Uterus (tissue), 2 donors: ENCODE results near the gene ZNF653.

Source experiments
- POLR2A ChIP-seq, 2 donors: fragments of 450-650 bp; IDR thresholded peaks; one replicate each; pipeline ENCODE4 v1.6.1; 2016; ENCODE audit warnings: antibody characterized with exemption in 2 of 2, mild to moderate bottlenecking in 1 of 2, moderate library complexity in 1 of 2
- TF ChIP-seq, protein P1 (sequence below), 4 experiments: fragments of 200-600 bp in 2 of 4; fragments of 450-650 bp in 2 of 4; sonication (generic) in 2 of 4; IDR thresholded peaks; one replicate each; pipeline ENCODE4 v1.5.1; 2016 to 2019; ENCODE audit warnings: antibody characterized with exemption in 4 of 4, mild to moderate bottlenecking in 2 of 4, moderate library complexity in 1 of 4

DNA sequence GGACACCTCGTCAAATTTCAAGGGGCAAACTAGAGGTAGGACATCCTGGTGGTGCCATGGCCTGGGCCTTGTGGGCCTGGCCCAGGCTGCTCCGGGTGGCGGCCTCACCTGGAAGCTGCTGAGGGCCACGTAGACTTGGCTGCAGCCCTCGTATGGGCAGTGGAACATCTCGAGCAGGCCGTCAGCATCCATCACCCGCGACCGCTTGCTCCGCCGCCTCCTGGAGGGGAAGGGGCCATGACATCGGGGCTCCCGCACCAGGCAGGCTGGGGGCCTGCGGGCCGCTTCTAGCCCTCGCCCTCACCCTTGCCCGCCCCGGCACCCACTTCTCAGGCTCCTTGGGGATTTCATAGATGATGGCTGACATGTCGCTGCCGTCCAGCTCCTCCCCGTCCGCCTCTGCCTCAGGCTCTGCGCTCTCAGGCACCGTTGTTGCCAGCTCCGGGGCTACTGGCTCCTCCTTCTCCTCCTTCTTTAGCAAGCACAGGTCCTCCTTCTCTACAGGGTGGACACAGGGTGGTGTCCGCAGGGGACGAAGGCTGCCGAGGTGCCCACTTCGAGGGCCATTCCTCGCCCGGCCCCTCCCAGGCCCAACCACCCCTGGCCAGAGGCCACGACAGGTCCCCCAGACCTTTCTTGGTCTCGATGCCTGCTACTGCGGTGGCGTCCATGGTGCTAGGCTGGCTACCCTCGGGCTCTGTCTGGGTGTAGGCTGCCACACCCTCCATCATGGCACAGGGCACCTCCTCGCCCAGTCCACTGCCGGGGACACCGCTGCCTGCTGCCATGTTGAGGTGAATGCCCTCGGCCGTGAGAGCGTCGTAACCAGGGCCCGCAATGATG lies 18.8 kb downstream of the ZNF653 start:
- no peak for TF ChIP-seq POLR2A (IDR thresholded peaks at IDR 0.05)
- TF ChIP-seq, protein P1, sequence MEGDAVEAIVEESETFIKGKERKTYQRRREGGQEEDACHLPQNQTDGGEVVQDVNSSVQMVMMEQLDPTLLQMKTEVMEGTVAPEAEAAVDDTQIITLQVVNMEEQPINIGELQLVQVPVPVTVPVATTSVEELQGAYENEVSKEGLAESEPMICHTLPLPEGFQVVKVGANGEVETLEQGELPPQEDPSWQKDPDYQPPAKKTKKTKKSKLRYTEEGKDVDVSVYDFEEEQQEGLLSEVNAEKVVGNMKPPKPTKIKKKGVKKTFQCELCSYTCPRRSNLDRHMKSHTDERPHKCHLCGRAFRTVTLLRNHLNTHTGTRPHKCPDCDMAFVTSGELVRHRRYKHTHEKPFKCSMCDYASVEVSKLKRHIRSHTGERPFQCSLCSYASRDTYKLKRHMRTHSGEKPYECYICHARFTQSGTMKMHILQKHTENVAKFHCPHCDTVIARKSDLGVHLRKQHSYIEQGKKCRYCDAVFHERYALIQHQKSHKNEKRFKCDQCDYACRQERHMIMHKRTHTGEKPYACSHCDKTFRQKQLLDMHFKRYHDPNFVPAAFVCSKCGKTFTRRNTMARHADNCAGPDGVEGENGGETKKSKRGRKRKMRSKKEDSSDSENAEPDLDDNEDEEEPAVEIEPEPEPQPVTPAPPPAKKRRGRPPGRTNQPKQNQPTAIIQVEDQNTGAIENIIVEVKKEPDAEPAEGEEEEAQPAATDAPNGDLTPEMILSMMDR (IDR thresholded peaks at IDR 0.05): no peak
